ENCODE data around the gene MCF2L.

The MCF2L gene

DNA sequence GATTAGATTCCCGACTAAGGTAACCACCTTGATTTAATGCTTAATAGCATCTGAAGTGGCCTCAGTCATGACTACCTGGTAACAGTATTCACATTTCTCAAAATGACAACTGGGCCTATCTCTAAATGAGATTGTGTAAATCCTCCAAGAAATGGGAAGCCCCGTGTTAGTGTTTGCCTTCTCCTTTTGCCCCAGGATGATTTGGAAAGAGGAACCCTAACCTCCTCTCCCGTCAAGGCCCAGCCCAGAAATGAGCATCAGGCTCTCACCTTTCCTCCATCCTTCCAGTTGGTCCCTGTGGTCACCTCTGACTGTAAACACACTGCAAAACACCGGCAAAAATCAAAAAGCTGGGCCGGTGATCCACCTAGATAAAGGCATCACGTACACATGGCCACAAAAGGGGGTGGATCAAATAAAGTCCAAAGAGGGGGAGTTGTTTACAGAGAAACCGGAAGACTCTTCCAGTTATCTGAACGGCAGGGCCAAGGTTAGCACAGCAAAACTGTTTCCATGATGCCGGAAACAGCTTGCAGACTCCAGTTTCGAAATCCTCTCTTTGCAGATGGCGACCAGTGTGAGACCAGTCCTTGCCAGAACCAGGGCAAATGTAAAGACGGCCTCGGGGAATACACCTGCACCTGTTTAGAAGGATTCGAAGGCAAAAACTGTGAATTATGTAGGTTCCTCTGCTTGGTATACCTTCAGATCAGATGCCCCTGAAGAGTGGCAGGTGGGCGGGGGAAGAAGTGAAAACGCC lies 170.0 kb downstream of the MCF2L start:
- DNase-seq, result no peak

DNA sequence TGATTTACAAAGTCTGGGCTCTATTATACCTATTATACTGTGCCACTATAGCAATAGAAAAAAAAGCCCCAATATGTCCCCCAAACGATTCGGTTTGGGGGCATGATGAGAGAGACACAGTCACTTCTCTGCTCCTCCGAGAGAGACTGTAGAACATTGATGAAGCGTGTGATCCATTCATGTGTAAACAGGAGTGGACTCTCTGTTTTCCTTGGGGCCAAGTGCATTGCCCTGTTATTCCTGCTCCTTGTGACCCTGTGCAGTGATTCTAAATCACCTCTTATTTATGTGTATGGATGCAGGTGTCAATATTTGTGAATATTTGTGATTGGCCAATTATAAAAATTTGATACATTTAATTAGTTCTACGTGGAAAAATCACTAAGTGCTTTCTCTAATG lies 170.6 kb downstream of the MCF2L start:
- DNase-seq, result no peak

DNA sequence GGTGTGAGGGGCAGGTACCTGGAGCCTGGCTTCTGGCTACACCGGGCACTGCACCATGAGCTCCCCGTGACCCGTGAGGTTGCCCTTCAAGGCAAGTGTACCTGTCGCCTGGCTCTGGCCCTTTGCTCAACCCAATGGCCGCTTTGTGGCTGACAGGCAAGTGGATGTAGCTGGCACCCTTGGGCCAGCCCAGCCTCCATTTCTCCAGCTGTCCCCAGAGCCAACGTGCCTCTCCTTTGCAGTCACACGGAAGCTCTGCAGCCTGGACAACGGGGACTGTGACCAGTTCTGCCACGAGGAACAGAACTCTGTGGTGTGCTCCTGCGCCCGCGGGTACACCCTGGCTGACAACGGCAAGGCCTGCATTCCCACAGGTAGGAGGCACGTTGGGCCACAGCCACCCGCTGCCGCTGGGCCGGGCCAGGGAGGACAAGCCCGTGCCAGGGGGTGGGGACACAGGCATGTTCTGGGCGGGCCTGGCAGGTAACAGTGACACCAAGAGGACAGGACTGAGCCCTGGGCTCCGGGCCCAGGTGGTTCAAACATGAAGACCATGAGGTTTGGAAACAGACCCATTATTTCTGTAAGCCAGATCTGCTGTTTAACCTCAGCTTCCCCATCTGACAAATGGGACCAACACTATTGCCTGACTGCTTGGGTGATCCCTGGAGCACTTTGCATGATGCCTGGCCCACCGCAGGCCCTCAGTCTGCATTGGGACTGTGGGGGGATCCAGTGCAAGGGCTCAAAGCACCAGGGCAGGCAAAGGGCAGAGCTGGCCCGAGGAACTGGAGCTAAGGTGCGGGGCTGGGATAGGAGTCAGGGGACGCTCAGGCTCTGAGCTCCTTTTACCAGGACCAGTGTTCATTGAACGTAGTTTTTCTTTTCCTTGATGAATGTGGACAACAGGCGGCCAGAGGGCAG lies 171.9 kb downstream of the MCF2L start:
- DNase-seq, result no peak

DNA sequence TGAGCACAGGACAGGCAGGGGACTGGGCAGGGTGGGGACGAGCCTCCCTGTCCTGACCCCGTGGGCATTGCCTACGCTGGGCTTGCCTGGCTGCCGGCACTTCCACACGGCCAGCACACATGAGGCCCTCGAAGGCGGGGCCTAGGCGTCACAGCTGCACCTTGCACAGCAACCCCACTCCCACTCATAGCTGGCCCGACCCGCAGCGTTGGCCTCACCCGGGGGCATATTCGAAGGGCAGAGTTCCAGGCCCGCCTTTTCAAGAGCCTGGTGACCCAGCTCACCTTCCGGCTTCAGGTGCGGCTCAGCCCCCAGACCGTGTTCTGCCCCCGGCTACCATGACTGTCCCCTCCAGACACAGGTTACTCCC lies 172.6 kb downstream of the MCF2L start:
- no peak for DNase-seq

DNA sequence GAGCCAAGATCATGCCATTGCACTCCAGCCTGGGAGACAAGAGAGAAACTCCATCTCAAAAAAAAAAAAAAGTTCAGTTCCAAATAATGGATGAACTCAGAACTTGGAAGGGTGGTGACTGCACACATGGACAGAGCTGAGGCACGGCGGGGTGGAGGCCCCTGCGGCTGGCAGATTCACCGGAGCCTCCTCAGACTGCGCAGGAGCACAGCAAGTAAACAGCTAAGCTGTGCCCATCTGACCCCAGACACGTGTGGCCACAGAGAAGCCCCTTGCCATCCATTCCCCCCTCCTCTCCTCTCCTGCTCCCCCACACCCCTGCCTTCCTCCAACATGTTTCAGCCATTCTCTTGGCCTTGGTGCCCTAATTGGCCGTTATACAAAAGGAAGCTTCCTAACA lies 173.9 kb downstream of the MCF2L start:
- no peak for DNase-seq

DNA sequence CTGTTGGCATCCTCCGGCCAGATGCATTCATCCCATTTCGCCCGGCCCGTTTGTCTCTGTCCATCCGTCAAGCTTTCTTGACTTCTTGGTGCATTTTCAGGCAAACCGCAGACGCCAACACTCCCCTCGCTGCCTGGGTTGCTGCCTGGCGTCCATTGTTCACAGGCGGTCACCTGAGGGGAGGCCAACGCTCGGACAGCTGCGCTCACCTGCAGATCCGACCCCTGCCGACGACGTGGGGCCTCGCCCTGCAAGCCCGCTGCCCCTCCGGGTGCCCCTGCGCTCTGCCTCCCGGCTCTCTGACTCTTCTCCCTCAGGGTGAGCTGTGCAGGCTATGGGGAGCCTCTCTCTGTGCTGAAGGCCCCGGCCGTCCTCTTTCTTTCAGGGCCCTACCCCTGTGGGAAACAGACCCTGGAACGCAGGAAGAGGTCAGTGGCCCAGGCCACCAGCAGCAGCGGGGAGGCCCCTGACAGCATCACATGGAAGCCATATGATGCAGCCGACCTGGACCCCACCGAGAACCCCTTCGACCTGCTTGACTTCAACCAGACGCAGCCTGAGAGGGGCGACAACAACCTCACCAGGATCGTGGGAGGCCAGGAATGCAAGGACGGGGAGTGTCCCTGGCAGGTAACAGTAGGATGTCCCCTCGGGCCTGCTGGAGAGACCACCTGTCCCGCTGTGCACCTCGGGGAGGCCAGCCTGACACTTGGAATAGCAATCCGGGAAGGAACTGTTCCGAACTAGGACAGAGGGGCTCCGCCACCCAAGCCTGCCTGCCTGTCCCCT lies 174.6 kb downstream of the MCF2L start:
- no peak for DNase-seq

DNA sequence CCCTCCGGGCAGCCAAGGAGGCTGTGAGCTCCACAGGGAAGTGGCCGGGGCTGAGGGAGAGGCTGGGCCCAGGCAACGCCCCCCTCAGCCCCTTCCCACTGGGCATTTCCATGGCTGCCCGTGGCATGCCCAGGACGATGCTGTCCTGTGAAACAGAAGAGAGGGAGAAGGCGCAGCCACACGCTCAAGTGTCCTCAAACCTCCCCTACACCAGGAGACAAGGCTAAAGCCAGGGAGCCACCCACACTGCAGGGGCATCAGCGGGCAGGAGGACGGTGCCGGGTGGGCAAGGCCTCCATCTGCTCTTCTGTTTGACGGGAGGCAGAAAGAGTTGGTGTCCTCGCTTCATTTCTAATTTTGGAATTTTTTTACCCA lies 175.2 kb downstream of the MCF2L start:
- no peak for DNase-seq

DNA sequence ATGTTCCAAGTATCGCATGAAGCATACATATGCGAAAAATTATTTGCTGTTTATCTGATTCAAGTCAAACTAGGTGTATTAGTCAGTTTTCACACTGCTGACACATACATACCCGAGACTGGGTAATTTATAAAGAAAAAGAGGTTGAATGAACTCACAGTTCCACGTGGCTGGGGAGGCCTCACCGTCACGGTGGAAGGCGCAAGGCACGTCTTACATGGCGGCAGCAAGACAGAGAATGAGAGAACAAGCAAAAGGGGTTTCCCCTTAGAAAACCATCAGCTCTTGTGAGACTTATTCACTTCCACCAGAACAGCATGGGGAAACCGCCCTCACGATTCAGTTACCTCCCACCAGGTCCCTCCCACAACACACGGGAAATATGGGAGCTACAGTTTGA lies 176.5 kb downstream of the MCF2L start:
- peak; percentile 62 to 66 for DNase-seq

DNA sequence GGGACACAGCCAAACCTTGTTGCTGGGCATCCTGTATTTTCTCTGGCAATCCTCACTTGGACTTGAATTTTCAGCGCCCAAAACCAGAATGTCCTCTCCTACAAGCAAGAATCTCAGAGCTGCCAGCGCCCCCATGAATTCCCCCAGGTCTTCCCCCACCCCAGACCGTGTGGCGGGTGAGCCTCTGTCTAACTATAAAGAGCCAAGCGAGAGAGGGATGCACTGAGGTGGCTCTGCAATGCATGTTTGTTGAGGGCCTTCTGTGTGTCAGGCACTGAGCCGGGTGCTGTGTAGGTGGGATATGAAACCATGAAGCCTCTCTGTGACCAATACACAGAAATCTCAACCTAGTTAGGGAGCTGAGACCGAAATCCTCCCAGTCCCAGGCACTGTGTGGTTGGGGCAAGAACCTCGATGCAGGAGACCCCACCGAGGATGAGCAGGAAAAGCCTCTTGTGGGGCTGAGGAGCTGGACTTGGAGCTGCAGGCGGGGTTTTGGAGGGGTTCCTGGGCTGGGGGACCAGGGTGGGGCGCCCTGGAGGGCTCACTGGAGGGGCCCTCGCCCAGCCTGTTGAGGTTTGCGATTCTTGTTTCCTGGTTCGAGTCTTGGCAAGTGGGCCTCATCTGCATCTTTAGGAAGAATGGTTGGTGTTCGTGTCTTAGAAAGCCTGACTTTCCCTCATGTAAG lies 177.0 kb downstream of the MCF2L start:
- no peak for DNase-seq

DNA sequence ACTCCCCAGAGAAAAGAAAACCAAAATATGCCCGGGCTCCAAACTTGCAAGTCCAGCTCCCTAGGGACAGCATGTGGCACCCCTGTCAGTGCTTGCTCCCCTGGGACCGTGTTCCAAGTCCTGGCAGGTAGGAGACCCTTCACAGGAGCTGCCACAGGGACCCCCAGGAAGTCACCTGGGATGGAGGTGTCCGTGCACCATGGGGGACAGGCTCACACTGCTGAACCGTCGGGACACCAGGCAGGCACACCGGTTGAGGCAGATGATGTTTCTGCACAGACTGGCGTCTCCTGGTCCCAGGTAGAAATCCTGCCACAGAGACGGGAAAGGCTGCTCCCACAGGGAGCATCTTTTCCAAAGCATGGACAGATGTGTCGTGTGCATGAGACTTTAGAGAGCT lies 177.7 kb downstream of the MCF2L start:
- no peak for DNase-seq

DNA sequence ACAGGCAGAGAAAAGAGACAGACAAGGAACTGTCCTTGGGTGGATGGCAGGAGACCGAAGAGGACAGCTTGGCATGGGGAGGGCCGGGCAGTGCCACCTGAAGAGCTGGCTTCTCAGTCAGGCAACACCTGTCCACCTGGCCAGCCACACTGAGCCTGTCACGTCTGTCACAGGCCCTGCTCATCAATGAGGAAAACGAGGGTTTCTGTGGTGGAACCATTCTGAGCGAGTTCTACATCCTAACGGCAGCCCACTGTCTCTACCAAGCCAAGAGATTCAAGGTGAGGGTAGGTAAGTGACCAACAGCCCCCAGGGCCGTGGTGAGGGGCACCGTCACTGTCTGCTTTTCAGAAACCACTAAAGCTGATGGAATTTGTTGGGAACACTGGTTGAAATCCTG lies 178.2 kb downstream of the MCF2L start:
- DNase-seq, result no peak

DNA sequence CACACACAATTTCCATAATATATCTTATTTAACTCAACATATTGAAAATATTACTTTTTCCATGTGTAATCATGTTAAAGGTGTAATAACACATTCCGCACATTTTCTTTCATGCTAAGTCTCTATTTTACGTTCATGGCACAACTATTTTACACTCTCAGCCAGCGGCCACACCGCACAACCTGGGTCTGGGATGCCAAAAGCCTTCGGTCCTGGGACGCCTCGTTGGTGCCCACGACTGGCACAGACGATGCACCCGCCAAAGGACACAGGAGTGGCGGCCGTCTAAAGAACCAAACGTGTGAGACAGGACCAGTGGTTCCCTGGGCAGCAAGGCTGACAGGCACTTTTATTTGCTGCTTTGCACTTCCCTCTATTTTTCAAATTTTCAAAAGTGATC lies 179.4 kb downstream of the MCF2L start:
- no peak for DNase-seq

DNA sequence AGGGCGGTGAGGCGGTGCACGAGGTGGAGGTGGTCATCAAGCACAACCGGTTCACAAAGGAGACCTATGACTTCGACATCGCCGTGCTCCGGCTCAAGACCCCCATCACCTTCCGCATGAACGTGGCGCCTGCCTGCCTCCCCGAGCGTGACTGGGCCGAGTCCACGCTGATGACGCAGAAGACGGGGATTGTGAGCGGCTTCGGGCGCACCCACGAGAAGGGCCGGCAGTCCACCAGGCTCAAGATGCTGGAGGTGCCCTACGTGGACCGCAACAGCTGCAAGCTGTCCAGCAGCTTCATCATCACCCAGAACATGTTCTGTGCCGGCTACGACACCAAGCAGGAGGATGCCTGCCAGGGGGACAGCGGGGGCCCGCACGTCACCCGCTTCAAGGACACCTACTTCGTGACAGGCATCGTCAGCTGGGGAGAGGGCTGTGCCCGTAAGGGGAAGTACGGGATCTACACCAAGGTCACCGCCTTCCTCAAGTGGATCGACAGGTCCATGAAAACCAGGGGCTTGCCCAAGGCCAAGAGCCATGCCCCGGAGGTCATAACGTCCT lies 180.0 kb downstream of the MCF2L start:
- no peak for DNase-seq
